GM20431 (cell line): ENCODE measurements around the gene EVC2.

Experiments used
- in situ Hi-C: fragments of 300-500 bp; cut with MseI, MboI; formaldehyde crosslinking; loops from one replicate; pipeline ENCODE4 v1.15.0; 2020; ENCODE audit warnings: low sequenced_read_pairs; ENCODE audit not compliant: unreplicated experiment

The EVC2 gene

GRCh38 chr4:5716391-5716790 lies 8.0 kb upstream of the EVC2 start:
- in situ Hi-C loops: no loop called here

- in situ Hi-C loops: no loop called here
These were observed 7.0 kb upstream of the EVC2 start for GRCh38 chr4:5715357-5715756.

- in situ Hi-C loops: no loop called here
These were observed 5.5 kb upstream of the EVC2 start for GRCh38 chr4:5713861-5714260.

- in situ Hi-C loops: no loop called here
These were observed 4.6 kb upstream of the EVC2 start for GRCh38 chr4:5712931-5713330.

- in situ Hi-C loops: no loop called here
These were observed 4.2 kb upstream of the EVC2 start for GRCh38 chr4:5712517-5712916.

GRCh38 chr4:5711479-5712184 lies 3.3 kb upstream of the EVC2 start:
- in situ Hi-C loops: no loop called here

- in situ Hi-C loops: no loop called here
These were observed 2.7 kb upstream of the EVC2 start, which contains the start of gene EVC for GRCh38 chr4:5710961-5711478. Gene EVC, plus strand, starts transcription at chr4:5711201. Its CDS starts 180 bp downstream, at chr4:5711381.

- in situ Hi-C loops: no loop called here
These were observed 2.0 kb upstream of the EVC2 start for GRCh38 chr4:5710065-5710960.

- in situ Hi-C loops: no loop called here
These were observed 832 bp upstream of the EVC2 start for GRCh38 chr4:5709207-5709575.

- in situ Hi-C loops: no loop called here
These were observed 446 bp downstream of the EVC2 start for GRCh38 chr4:5707778-5708448.

GRCh38 chr4:5707366-5707765 lies 993 bp downstream of the EVC2 start:
- in situ Hi-C loops: no loop called here

- in situ Hi-C loops: no loop called here
These were observed 1.7 kb downstream of the EVC2 start for GRCh38 chr4:5706486-5707290.

GRCh38 chr4:5705647-5706320 lies 2.6 kb downstream of the EVC2 start:
- in situ Hi-C loops: no loop called here

GRCh38 chr4:5704276-5704675 lies 4.1 kb downstream of the EVC2 start:
- in situ Hi-C loops: no loop called here

- in situ Hi-C loops: no loop called here
These were observed 4.5 kb downstream of the EVC2 start for GRCh38 chr4:5703831-5704230.

GRCh38 chr4:5701971-5702370 lies 6.4 kb downstream of the EVC2 start:
- in situ Hi-C loops: no loop called here

- in situ Hi-C loops: no loop called here
These were observed 7.9 kb downstream of the EVC2 start for GRCh38 chr4:5700459-5700858.

GRCh38 chr4:5696341-5696740 lies 12.0 kb downstream of the EVC2 start:
- in situ Hi-C loops: no loop called here

GRCh38 chr4:5693871-5694270 lies 14.5 kb downstream of the EVC2 start:
- in situ Hi-C loops: no loop called here
